ENCODE data around the gene VPREB1.

DNA sequence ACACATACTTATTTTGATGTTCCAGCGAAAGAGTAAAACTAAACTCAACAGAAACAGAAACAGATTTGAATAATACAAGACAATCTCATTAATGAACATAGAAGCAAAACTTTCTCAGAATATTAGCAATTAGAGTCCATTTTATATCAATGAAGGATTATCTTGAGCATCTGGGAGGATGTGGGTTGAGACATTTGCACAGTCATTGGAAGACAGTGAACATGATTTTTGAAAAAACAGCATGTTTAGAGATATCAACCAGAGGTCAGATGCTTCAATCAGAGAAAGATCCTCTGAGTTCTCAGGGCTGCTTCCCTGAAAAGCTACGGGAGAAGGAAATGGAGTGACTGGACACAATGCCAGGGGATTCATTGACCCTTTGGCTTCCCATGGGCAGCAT lies 35.9 kb upstream of the VPREB1 start:
- no peak for TF ChIP-seq POLR2A (IDR thresholded peaks at IDR 0.05; ENCODE audit: low read length)
- no peak for TF ChIP-seq GATA1 (IDR thresholded peaks at IDR 0.05; ENCODE audit: low read depth, low read length)

All from erythroblast (primary cell).